ENCODE results near the gene DCTPP1. TPM values are rescaled to one million over a fixed set of nuclear protein-coding genes. Genes with fewer than 3 reads are reported as not detected.

The DCTPP1 gene
- polyA plus RNA-seq, 3 donors, result 10.5 to 45.5 (median 32.2) TPM

- Histone ChIP-seq H3K27me3 (ENCODE audit: control insufficient read depth in 2 of 2, insufficient read depth in 2 of 2, low read length in 2 of 2) (no peaks in the 10 kb centered on the region), H3K36me3 (replicated peaks in 1 of 2; ENCODE audit: control insufficient read depth in 1 of 2, insufficient read depth in 2 of 2, low read length in 2 of 2) (peaks cover 30 to 40% of the 10 kb centered on the region in 2 donors), H3K9ac (ENCODE audit: insufficient read depth, low read length, poor library complexity, severe bottlenecking) (peak overlapping the region; percentile 63), H3K4me3 (replicated peaks in 1 of 3; ENCODE audit: low read depth in 2 of 3, low read length in 3 of 3) (peak overlapping the region; percentile 60 to 94 (median 68)), H4K20me1 (ENCODE audit: insufficient read depth, low read length) (peaks cover 52% of the 10 kb centered on the region), H2AFZ (ENCODE audit: insufficient read depth, low read depth, low read length, poor library complexity, severe bottlenecking) (peak overlapping the region; percentile 64), H3K4me2 (replicated peaks; ENCODE audit: extremely low read depth, low read length, poor library complexity, severe bottlenecking) (peak overlapping the region; percentile 93), H3K27ac (ENCODE audit: low read depth in 1 of 2, low read length in 2 of 2) (peak overlapping the region; percentile 86 to 91), H3K79me2 (ENCODE audit: insufficient read depth, low read length) (peaks cover 82% of the 10 kb centered on the region), H3K9me3 (replicated peaks in 1 of 2; ENCODE audit: control insufficient read depth in 1 of 2, insufficient read depth in 1 of 2, low read length in 2 of 2) (no peaks in the 10 kb centered on the region), H3K4me1 (ENCODE audit: control insufficient read depth in 1 of 2, insufficient read depth in 2 of 2, low read length in 2 of 2) (peaks cover 66 to 87% of the 10 kb centered on the region in 2 donors)
- Mint-ChIP-seq H3K27ac (peak overlapping the region; percentile 93 to 99 (median 98)), H3K36me3 (peaks cover 28 to 37% of the 10 kb centered on the region in 2 donors), H3K27me3 (ENCODE audit: low read depth in 3 of 3) (no peaks in the 10 kb centered on the region), H3K9me3 (peaks cover 0 to 3% (median 0%) of the 10 kb centered on the region in 7 donors), H3K4me1 (peaks cover 76% of the 10 kb centered on the region), H3K4me3 (peak overlapping the region; percentile 95 to 96)
- DNase-seq, result peak; percentile 54 to 76 (median 61)
- 8% methylated on average over 13 of the region's 19 CpGs for WGBS (ENCODE audit: insufficient coverage)
- intact Hi-C loops (cut with micrococcal nuclease), result loop anchor here in 1 of 2 donors (1.0 kb wide), 1 partner anchor 24 kb away; no protein-coding TSS in a partner anchor
- no peak for TF ChIP-seq CTCF (IDR thresholded peaks at IDR 0.05)
Observed at GRCh38 chr16:30473231-30474073, 43.6 kb upstream of the DCTPP1 start.

GRCh38 chr16:30472328-30472942, 42.6 kb upstream of the DCTPP1 start, which contains the start of gene ITGAL:
Gene ITGAL (plus strand): TSS chr16:30472742. CDS start chr16:30472838, 96 bp downstream.
- H3K9me3 ChIP-seq (replicated peaks in 1 of 2; ENCODE audit: control insufficient read depth in 1 of 2, insufficient read depth in 1 of 2, low read length in 2 of 2), result no peaks in the 10 kb centered on the region
- no peaks in the 10 kb centered on the region for H3K27me3 Mint-ChIP-seq (ENCODE audit: low read depth in 3 of 3)
- peaks cover 42% of the 10 kb centered on the region for H4K20me1 ChIP-seq (ENCODE audit: insufficient read depth, low read length)
- intact Hi-C loops (cut with micrococcal nuclease), result no loop called here
- H3K9me3 Mint-ChIP-seq, result peaks cover 0 to 3% (median 0%) of the 10 kb centered on the region in 7 donors
- H3K27ac Mint-ChIP-seq, result peak within 1 kb of the TSS; percentile 93 to 99 (median 98)
- H2AFZ ChIP-seq (ENCODE audit: insufficient read depth, low read depth, low read length, poor library complexity, severe bottlenecking), result peak within 1 kb of the TSS; percentile 64
- peaks cover 64 to 88% of the 10 kb centered on the region in 2 donors for H3K4me1 ChIP-seq (ENCODE audit: control insufficient read depth in 1 of 2, insufficient read depth in 2 of 2, low read length in 2 of 2)
- 0% methylated on average over 6 of the region's 8 CpGs for WGBS (ENCODE audit: insufficient coverage)
- peak within 1 kb of the TSS; percentile 95 to 96 for H3K4me3 Mint-ChIP-seq
- peak within 1 kb of the TSS; percentile 60 to 94 (median 68) for H3K4me3 ChIP-seq (replicated peaks in 1 of 3; ENCODE audit: low read depth in 2 of 3, low read length in 3 of 3)
- H3K79me2 ChIP-seq (ENCODE audit: insufficient read depth, low read length), result peaks cover 75% of the 10 kb centered on the region
- peak; percentile 85 to 91 (median 86) for DNase-seq
- peak within 1 kb of the TSS; percentile 86 to 91 for H3K27ac ChIP-seq (ENCODE audit: low read depth in 1 of 2, low read length in 2 of 2)
- H3K36me3 Mint-ChIP-seq, result peaks cover 23 to 31% of the 10 kb centered on the region in 2 donors
- TF ChIP-seq CTCF (IDR thresholded peaks at IDR 0.05), result no peak
- H3K4me1 Mint-ChIP-seq, result peaks cover 69% of the 10 kb centered on the region
- peak within 1 kb of the TSS; percentile 93 for H3K4me2 ChIP-seq (replicated peaks; ENCODE audit: extremely low read depth, low read length, poor library complexity, severe bottlenecking)
- H3K36me3 ChIP-seq (replicated peaks in 1 of 2; ENCODE audit: control insufficient read depth in 1 of 2, insufficient read depth in 2 of 2, low read length in 2 of 2), result peaks cover 28 to 34% of the 10 kb centered on the region in 2 donors
- peak within 1 kb of the TSS; percentile 63 for H3K9ac ChIP-seq (ENCODE audit: insufficient read depth, low read length, poor library complexity, severe bottlenecking)
- H3K27me3 ChIP-seq (ENCODE audit: control insufficient read depth in 2 of 2, insufficient read depth in 2 of 2, low read length in 2 of 2), result no peaks in the 10 kb centered on the region
